Neural cell (in vitro differentiated cells): ENCODE results near the gene CCL19. TPM values are rescaled to one million over a fixed set of nuclear protein-coding genes. Genes with fewer than 3 reads are reported as not detected.

Source experiments
- H2AFZ ChIP-seq: fragments of 200-600, 300-800 bp; sonication (generic), shearing (Covaris generic); 2 replicates; pipeline ENCODE4 v1.6.0; 2014; ENCODE audit warnings: low read depth, mild to moderate bottlenecking, antibody characterized with exemption, low read length, moderate library complexity
- H3F3A ChIP-seq: fragments of 200-600 bp; shearing (Covaris generic); 2 replicates; pipeline ENCODE4 v1.6.1; 2016; ENCODE audit warnings: mild to moderate bottlenecking, moderate library complexity, mixed read lengths, antibody characterized with exemption, low read length; ENCODE audit not compliant: insufficient read depth, poor library complexity, severe bottlenecking
- H3K27ac ChIP-seq: fragments of 200-600, 300-800 bp; sonication (generic), shearing (Covaris generic); 2 replicates; pipeline ENCODE4 v1.5.1; 2014; ENCODE audit warnings: mild to moderate bottlenecking, low read length, moderate library complexity
- H3K27me3 ChIP-seq: fragments of 300-800, 200-600 bp; sonication (generic), shearing (Covaris generic); 2 replicates; pipeline ENCODE4 v1.6.0; 2014; ENCODE audit warnings: mild to moderate bottlenecking, low read depth, low read length, moderate library complexity; ENCODE audit not compliant: insufficient read depth
- H3K36me3 ChIP-seq: fragments of 300-800, 200-600 bp; sonication (generic), shearing (Covaris generic); 2 replicates; pipeline ENCODE4 v1.5.1; 2014; ENCODE audit warnings: mild to moderate bottlenecking, antibody characterized with exemption, low read length, moderate library complexity; ENCODE audit not compliant: insufficient read depth
- H3K4me2 ChIP-seq: fragments of 300-800, 200-600 bp; sonication (generic), shearing (Covaris generic); 2 replicates; pipeline ENCODE4 v1.6.0; 2014; ENCODE audit warnings: mild to moderate bottlenecking, low read length
- H3K4me3 ChIP-seq: fragments of 300-800, 200-600 bp; sonication (generic), shearing (Covaris generic); 2 replicates; pipeline ENCODE4 v1.5.1; 2014; ENCODE audit warnings: mild to moderate bottlenecking, low read length, moderate library complexity
- H3K79me2 ChIP-seq: fragments of 200-600 bp; shearing (Covaris generic); replicated peaks from 2 replicates; pipeline ENCODE4 v1.6.0; 2014; ENCODE audit warnings: mild to moderate bottlenecking, low read length, moderate library complexity; ENCODE audit not compliant: insufficient read depth
- H3K9ac ChIP-seq: fragments of 300-800, 200-600 bp; sonication (generic), shearing (Covaris generic); 2 replicates; pipeline ENCODE4 v1.6.1; 2016; ENCODE audit warnings: mild to moderate bottlenecking, low read length, mixed read lengths
- H3K9me2 ChIP-seq: fragments of 200-600 bp; shearing (Covaris generic); 2 replicates; pipeline ENCODE4 v1.6.1; 2016; ENCODE audit warnings: mild to moderate bottlenecking, low read length, mixed read lengths; ENCODE audit not compliant: insufficient read depth
- H3K9me3 ChIP-seq: fragments of 200-600, 300-800 bp; sonication (generic), shearing (Covaris generic); 2 replicates; pipeline ENCODE4 v1.6.1; 2016; ENCODE audit warnings: mild to moderate bottlenecking, mixed run types, low read length, moderate library complexity, mixed read lengths
- H4K20me1 ChIP-seq: fragments of 200-600 bp; shearing (Covaris generic); 2 replicates; pipeline ENCODE4 v1.6.1; 2016; ENCODE audit warnings: mild to moderate bottlenecking, mixed run types; ENCODE audit not compliant: insufficient read depth
- CTCF ChIP-seq: fragments of 450-650 bp; IDR thresholded peaks from 2 replicates; pipeline ENCODE4 v1.5.1; 2014; ENCODE audit warnings: antibody characterized with exemption, mild to moderate bottlenecking, moderate library complexity; ENCODE audit not compliant: poor library complexity, severe bottlenecking
- EP300 ChIP-seq: fragments of 450-650 bp; conservative IDR thresholded peaks from 2 replicates; pipeline ENCODE4 v1.6.1; 2014; ENCODE audit warnings: antibody characterized with exemption, mild to moderate bottlenecking, moderate library complexity; ENCODE audit not compliant: poor library complexity, severe bottlenecking
- EZH2 ChIP-seq: fragments of 200-600, 300-800 bp; shearing (Covaris generic), sonication (generic); IDR thresholded peaks from 2 replicates; pipeline ENCODE4 v1.6.1; 2014; ENCODE audit warnings: antibody characterized with exemption, low read length, borderline replicate concordance, mild to moderate bottlenecking; ENCODE audit not compliant: insufficient read depth, poor library complexity, severe bottlenecking
- MXI1 ChIP-seq: fragments of 450-650 bp; conservative IDR thresholded peaks from 2 replicates; pipeline ENCODE4 v1.6.1; 2014; ENCODE audit warnings: antibody characterized with exemption, mild to moderate bottlenecking; ENCODE audit not compliant: poor library complexity, severe bottlenecking
- POLR2AphosphoS5 ChIP-seq: IDR thresholded peaks from 2 replicates; pipeline ENCODE4 v1.6.1; 2012
- RAD21 ChIP-seq: fragments of 450-650 bp; conservative IDR thresholded peaks from 2 replicates; pipeline ENCODE4 v1.6.1; 2014; ENCODE audit warnings: antibody characterized with exemption, mild to moderate bottlenecking, moderate library complexity
- REST ChIP-seq: IDR thresholded peaks from 2 replicates; pipeline ENCODE4 v1.6.1; 2012; ENCODE audit warnings: borderline replicate concordance
- SMC3 ChIP-seq: fragments of 450-650 bp; conservative IDR thresholded peaks from 2 replicates; pipeline ENCODE4 v1.6.1; 2014; ENCODE audit warnings: antibody characterized with exemption, mild to moderate bottlenecking, moderate library complexity; ENCODE audit not compliant: poor library complexity
- TAF1 ChIP-seq: IDR thresholded peaks from 2 replicates; pipeline ENCODE4 v1.6.1; 2012; ENCODE audit warnings: low read depth
- polyA plus RNA-seq: library from polyadenylated mRNA; depleted of rRNA; stranded (reverse); fragments of >200 nt; gene quantifications from 2 replicates; pipeline ENCODE4 v1.2.3, GENCODE V29; 2014

The CCL19 gene
- polyA plus RNA-seq, 1 donor from 2014 or later, result not detected

- H3K9ac ChIP-seq, result no peak overlapping the region
- H3K4me3 ChIP-seq, result no peak overlapping the region
- H3K9me2 ChIP-seq, result no peaks in the 10 kb centered on the region
- H4K20me1 ChIP-seq, result no peaks in the 10 kb centered on the region
- no peaks in the 10 kb centered on the region for H3F3A ChIP-seq
- no peaks in the 10 kb centered on the region for H3K9me3 ChIP-seq
- no peak overlapping the region for H3K4me2 ChIP-seq
- TF ChIP-seq MXI1 (no peak), SMC3 (no peak), POLR2AphosphoS5 (no peak), REST (no peak), CTCF (no peak), TAF1 (no peak), EZH2 (no peak), EP300 (no peak), RAD21 (no peak)
- no peaks in the 10 kb centered on the region for H3K79me2 ChIP-seq
- no peak overlapping the region for H3K27ac ChIP-seq
- no peaks in the 10 kb centered on the region for H3K36me3 ChIP-seq
- no peak overlapping the region for H2AFZ ChIP-seq
- no peaks in the 10 kb centered on the region for H3K27me3 ChIP-seq
These were observed 27.0 kb upstream of the CCL19 start for GRCh38 chr9:34717996-34718614.

GRCh38 chr9:34716711-34717110 lies 25.6 kb upstream of the CCL19 start:
- TF ChIP-seq POLR2AphosphoS5 (no peak), EP300 (no peak), MXI1 (no peak), CTCF (no peak), RAD21 (no peak), SMC3 (no peak), TAF1 (no peak), EZH2 (no peak), REST (no peak)
- H3K9me3 ChIP-seq, result no peaks in the 10 kb centered on the region
- H2AFZ ChIP-seq, result no peak overlapping the region
- H3K36me3 ChIP-seq, result no peaks in the 10 kb centered on the region
- no peak overlapping the region for H3K4me2 ChIP-seq
- H3K9me2 ChIP-seq, result no peaks in the 10 kb centered on the region
- no peak overlapping the region for H3K4me3 ChIP-seq
- H4K20me1 ChIP-seq, result no peaks in the 10 kb centered on the region
- no peaks in the 10 kb centered on the region for H3K27me3 ChIP-seq
- no peaks in the 10 kb centered on the region for H3F3A ChIP-seq
- no peaks in the 10 kb centered on the region for H3K79me2 ChIP-seq
- H3K9ac ChIP-seq, result no peak overlapping the region
- no peak overlapping the region for H3K27ac ChIP-seq
